Uterus (tissue), 4 donors: ENCODE measurements around the gene CCDC157. TPM values are rescaled to one million over a fixed set of nuclear protein-coding genes. Genes with fewer than 3 reads are reported as not detected.
A peak's percentile ranks its signal among the peaks of the same experiment; 100 is the strongest.

Experiments
- DNase-seq, 2 donors: peaks; one replicate each; pipeline ENCODE4 v3.0.0-alpha.2; 2019 to 2020
- H3K27ac ChIP-seq, 2 donors: fragments of 200-600 bp; sonication (generic); 1 replicate in 1 of 2; 2 replicates in 1 of 2; pipeline ENCODE4 v1.5.1; 2016 to 2018
- H3K27me3 ChIP-seq, 2 donors: fragments of 200-600 bp; sonication (generic); one replicate each; pipeline ENCODE4 v1.5.1; 2018 to 2019; ENCODE audit warnings: control low read depth in 1 of 2
- H3K36me3 ChIP-seq, 2 donors: fragments of 200-600 bp; sonication (generic); one replicate each; pipeline ENCODE4 v1.5.1; 2019; ENCODE audit warnings: control low read depth in 1 of 2
- H3K4me1 ChIP-seq, 2 donors: fragments of 200-600 bp; sonication (generic); one replicate each; pipeline ENCODE4 v1.5.1; 2018 to 2019; ENCODE audit warnings: control low read depth in 1 of 2
- H3K4me3 ChIP-seq, 2 donors: fragments of 200-600 bp; sonication (generic); 1 replicate in 1 of 2; 2 replicates in 1 of 2; pipeline ENCODE4 v1.5.1; 2018 to 2019; ENCODE audit warnings: mild to moderate bottlenecking in 1 of 2
- H3K9me3 ChIP-seq, 2 donors: fragments of 200-600 bp; sonication (generic); one replicate each; pipeline ENCODE4 v1.5.1; 2019; ENCODE audit warnings: control low read depth in 1 of 2
- POLR2A ChIP-seq, 2 donors: fragments of 450-650 bp; IDR thresholded peaks; one replicate each; pipeline ENCODE4 v1.6.1; 2016; ENCODE audit warnings: antibody characterized with exemption in 2 of 2, mild to moderate bottlenecking in 1 of 2, moderate library complexity in 1 of 2
- intact Hi-C: fragments of 100-400 bp; cut with DNase I; formaldehyde crosslinking; loops from one replicate; pipeline ENCODE4 v1.15.1; 2023; ENCODE audit warnings: low total_unique reads
- total RNA-seq, 4 donors: library from RNA; depleted of rRNA in 3 of 4; stranded (reverse); fragments of >200 nt in 3 of 4; gene quantifications; one replicate each; pipeline versions ENCODE4 v1.1.0 to v1.2.4, GENCODE V29; 2014 to 2023
- TF ChIP-seq, protein P1 (sequence below), 4 experiments: fragments of 200-600 bp in 2 of 4; fragments of 450-650 bp in 2 of 4; sonication (generic) in 2 of 4; IDR thresholded peaks; one replicate each; pipeline ENCODE4 v1.5.1; 2016 to 2019; ENCODE audit warnings: antibody characterized with exemption in 4 of 4, mild to moderate bottlenecking in 2 of 4, moderate library complexity in 1 of 4
- donor health status: DM: yes; HTN: yes; CAD: no.

The CCDC157 gene
- total RNA-seq, 4 donors from 2014 or later: 2.9 to 6.8 (median 4.6) TPM; not detected in 1

- Histone ChIP-seq H3K9me3 (no peaks in the 10 kb centered on the region), H3K27me3 (no peaks in the 10 kb centered on the region), H3K4me1 (peaks cover 0 to 21% of the 10 kb centered on the region in 2 donors), H3K36me3 (no peaks in the 10 kb centered on the region), H3K4me3 (no peak overlapping the region), H3K27ac (peak overlapping the region; percentile 15 to 25)
- TF ChIP-seq, protein P1, sequence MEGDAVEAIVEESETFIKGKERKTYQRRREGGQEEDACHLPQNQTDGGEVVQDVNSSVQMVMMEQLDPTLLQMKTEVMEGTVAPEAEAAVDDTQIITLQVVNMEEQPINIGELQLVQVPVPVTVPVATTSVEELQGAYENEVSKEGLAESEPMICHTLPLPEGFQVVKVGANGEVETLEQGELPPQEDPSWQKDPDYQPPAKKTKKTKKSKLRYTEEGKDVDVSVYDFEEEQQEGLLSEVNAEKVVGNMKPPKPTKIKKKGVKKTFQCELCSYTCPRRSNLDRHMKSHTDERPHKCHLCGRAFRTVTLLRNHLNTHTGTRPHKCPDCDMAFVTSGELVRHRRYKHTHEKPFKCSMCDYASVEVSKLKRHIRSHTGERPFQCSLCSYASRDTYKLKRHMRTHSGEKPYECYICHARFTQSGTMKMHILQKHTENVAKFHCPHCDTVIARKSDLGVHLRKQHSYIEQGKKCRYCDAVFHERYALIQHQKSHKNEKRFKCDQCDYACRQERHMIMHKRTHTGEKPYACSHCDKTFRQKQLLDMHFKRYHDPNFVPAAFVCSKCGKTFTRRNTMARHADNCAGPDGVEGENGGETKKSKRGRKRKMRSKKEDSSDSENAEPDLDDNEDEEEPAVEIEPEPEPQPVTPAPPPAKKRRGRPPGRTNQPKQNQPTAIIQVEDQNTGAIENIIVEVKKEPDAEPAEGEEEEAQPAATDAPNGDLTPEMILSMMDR (IDR thresholded peaks at IDR 0.05): no peak
- no peak for TF ChIP-seq POLR2A (IDR thresholded peaks at IDR 0.05)
- intact Hi-C loops: no loop called here
- DNase-seq: no peak
These were observed 41.9 kb upstream of the CCDC157 start for GRCh38 chr22:30314915-30315314.

GRCh38 chr22:30315962-30316576 lies 40.7 kb upstream of the CCDC157 start:
- TF ChIP-seq, protein P1 (IDR thresholded peaks at IDR 0.05): no peak
- TF ChIP-seq POLR2A (IDR thresholded peaks at IDR 0.05): no peak
- Histone ChIP-seq H3K4me1 (peaks cover 0 to 11% of the 10 kb centered on the region in 2 donors), H3K36me3 (no peaks in the 10 kb centered on the region), H3K27ac (no peak overlapping the region), H3K27me3 (no peaks in the 10 kb centered on the region), H3K9me3 (no peaks in the 10 kb centered on the region), H3K4me3 (no peak overlapping the region)
- no peak for DNase-seq
- intact Hi-C loops: no loop called here

DNA sequence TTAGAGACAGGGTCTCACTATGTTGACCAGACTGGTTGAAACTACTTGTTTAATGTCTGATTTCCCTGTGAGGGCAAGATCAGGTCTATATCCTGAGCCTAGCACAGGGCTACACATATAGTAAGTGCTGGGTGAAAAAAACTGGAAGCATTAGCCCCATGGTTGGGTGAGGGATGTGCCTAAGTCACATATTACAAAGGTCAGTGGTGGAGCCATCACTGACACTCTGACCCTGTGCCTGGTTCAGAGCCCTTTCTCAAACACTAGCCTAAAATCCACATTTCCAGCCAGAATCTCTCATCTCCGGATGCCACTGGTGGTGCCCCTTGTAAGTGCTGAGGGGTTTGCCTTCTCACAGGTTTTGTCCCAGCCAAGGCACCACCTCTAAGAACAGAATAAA lies 39.0 kb upstream of the CCDC157 start:
- H3K36me3 ChIP-seq: no peaks in the 10 kb centered on the region
- no peaks in the 10 kb centered on the region for H3K9me3 ChIP-seq
- TF ChIP-seq, protein P1 (IDR thresholded peaks at IDR 0.05): no peak
- no peak for TF ChIP-seq POLR2A (IDR thresholded peaks at IDR 0.05)
- no peaks in the 10 kb centered on the region for H3K4me1 ChIP-seq
- DNase-seq: no peak
- intact Hi-C loops: no loop called here
- no peak overlapping the region for H3K27ac ChIP-seq
- H3K4me3 ChIP-seq: no peak overlapping the region
- no peaks in the 10 kb centered on the region for H3K27me3 ChIP-seq

DNA sequence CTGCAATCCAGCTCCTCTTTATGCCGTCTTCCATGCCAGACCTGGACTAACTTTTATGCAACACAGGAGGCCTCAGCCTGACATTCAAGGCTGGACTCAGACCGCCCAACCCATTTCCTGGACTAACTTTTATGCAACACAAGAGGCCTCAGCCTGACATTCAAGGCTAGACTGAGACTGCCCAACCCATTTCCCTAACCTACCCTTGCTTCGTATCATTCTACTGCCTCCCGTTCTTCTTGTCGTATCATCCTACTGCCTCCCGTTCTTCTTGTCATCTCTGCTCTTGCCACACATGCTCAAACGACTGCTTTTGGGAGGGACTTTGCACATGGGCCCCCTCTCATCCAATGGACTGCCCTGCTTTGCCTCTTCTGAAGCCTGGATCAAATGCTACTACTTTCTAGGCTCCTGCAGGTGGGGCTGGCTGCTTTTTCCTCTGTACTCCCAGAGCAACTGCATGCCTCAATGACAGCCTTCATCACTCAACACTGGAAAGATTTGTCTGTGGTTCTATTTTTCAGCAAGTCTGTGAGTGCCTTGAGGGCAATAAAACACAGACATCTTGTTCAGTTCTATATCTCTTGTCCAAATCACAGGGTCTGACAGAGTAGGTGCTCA lies 37.9 kb upstream of the CCDC157 start:
- Histone ChIP-seq H3K9me3 (no peaks in the 10 kb centered on the region), H3K4me1 (no peaks in the 10 kb centered on the region), H3K27ac (no peak overlapping the region), H3K4me3 (no peak overlapping the region), H3K36me3 (no peaks in the 10 kb centered on the region), H3K27me3 (no peaks in the 10 kb centered on the region)
- DNase-seq: no peak
- intact Hi-C loops: no loop called here
- TF ChIP-seq, protein P1 (IDR thresholded peaks at IDR 0.05): no peak
- TF ChIP-seq POLR2A (IDR thresholded peaks at IDR 0.05): no peak

GRCh38 chr22:30320021-30320556 lies 36.7 kb upstream of the CCDC157 start:
- TF ChIP-seq, protein P1 (IDR thresholded peaks at IDR 0.05): no peak
- TF ChIP-seq POLR2A (IDR thresholded peaks at IDR 0.05): no peak
- intact Hi-C loops: no loop called here
- H3K36me3 ChIP-seq: no peaks in the 10 kb centered on the region
- no peaks in the 10 kb centered on the region for H3K27me3 ChIP-seq
- DNase-seq: no peak
- no peak overlapping the region for H3K4me3 ChIP-seq
- H3K4me1 ChIP-seq: no peaks in the 10 kb centered on the region
- no peaks in the 10 kb centered on the region for H3K9me3 ChIP-seq
- peak overlapping the region in 1 of 2 donors; percentile 19 for H3K27ac ChIP-seq
